ENCODE measurements around the gene PRELP.

- TF ChIP-seq TEAD4 (IDR thresholded peaks at IDR 0.05; ENCODE audit: low read depth, low read length), result no peak
- TF ChIP-seq POLR2A (IDR thresholded peaks at IDR 0.05; ENCODE audit: control extremely low read depth in 1 of 2, low read depth in 2 of 2, low read length in 2 of 2), result no peak
These were observed 50.1 kb downstream of the PRELP start for GRCh38 chr1:203525685-203526084.
